NK-92 (cell line): Measurements from ENCODE around the gene ACTR1A.
"Not testable (repeated sequence)": the region's sequence is repeated elsewhere in the genome, so short reads cannot be mapped to it uniquely, and the experiment has no call there.

Experiments used
- DNase-seq: peaks from one replicate; lab custom pipeline; 2025; ENCODE audit not compliant: unreplicated experiment; lab: John Stamatoyannopoulos, UW

The ACTR1A gene

GRCh38 chr10:102515724-102516123 is 13.2 kb upstream of the ACTR1A start:
- DNase-seq: no peak

- DNase-seq: no peak
Observed at GRCh38 chr10:102514487-102515311, 12.2 kb upstream of the ACTR1A start.

GRCh38 chr10:102511583-102512274 is 9.2 kb upstream of the ACTR1A start:
- DNase-seq: no peak

- no peak for DNase-seq
Observed at GRCh38 chr10:102509387-102509786, 6.9 kb upstream of the ACTR1A start.

- DNase-seq: no peak
Observed at GRCh38 chr10:102508506-102508905, 6.0 kb upstream of the ACTR1A start.

GRCh38 chr10:102507521-102507920 is 5.0 kb upstream of the ACTR1A start:
- DNase-seq: no peak

GRCh38 chr10:102505462-102506115 is 3.1 kb upstream of the ACTR1A start:
- DNase-seq: no peak

GRCh38 chr10:102504976-102505300 is 2.4 kb upstream of the ACTR1A start:
- DNase-seq: no peak

GRCh38 chr10:102504179-102504975 is 1.9 kb upstream of the ACTR1A start:
- no peak for DNase-seq

GRCh38 chr10:102503264-102504178 is 1.0 kb upstream of the ACTR1A start, which contains the start of gene SUFU:
Gene SUFU (plus strand): TSS chr10:102503972. CDS start chr10:102504153, 181 bp downstream.
- DNase-seq: peak; percentile 80

GRCh38 chr10:102502029-102502336 is 529 bp downstream of the ACTR1A start:
- peak; percentile 94 for DNase-seq

- no peak for DNase-seq
Observed at GRCh38 chr10:102501201-102502028, 1.1 kb downstream of the ACTR1A start.

- not testable (repeated sequence) for DNase-seq
Observed at GRCh38 chr10:102500686-102501085, 1.8 kb downstream of the ACTR1A start.

GRCh38 chr10:102499356-102499755 is 3.2 kb downstream of the ACTR1A start:
- DNase-seq: no peak

GRCh38 chr10:102497545-102497944 is 5.0 kb downstream of the ACTR1A start:
- no peak for DNase-seq

GRCh38 chr10:102493771-102494170 is 8.7 kb downstream of the ACTR1A start:
- DNase-seq: no peak

- DNase-seq: no peak
Observed at GRCh38 chr10:102492983-102493382, 9.5 kb downstream of the ACTR1A start.

GRCh38 chr10:102492344-102492939 is 10.1 kb downstream of the ACTR1A start:
- DNase-seq: no peak

GRCh38 chr10:102491136-102491535 is 11.4 kb downstream of the ACTR1A start:
- DNase-seq: no peak
